SH-SY5Y (cell line): Measurements from ENCODE around the gene DIDO1.

Experiments used
- GATA2 ChIP-seq: IDR thresholded peaks from 2 replicates; pipeline ENCODE4 v1.6.1; 2011; ENCODE audit warnings: mild to moderate bottlenecking, low read depth, low read length
- GATA3 ChIP-seq: IDR thresholded peaks from 2 replicates; pipeline ENCODE4 v1.6.1; 2011; ENCODE audit warnings: low read depth, mild to moderate bottlenecking, low read length, moderate library complexity

The DIDO1 gene

DNA sequence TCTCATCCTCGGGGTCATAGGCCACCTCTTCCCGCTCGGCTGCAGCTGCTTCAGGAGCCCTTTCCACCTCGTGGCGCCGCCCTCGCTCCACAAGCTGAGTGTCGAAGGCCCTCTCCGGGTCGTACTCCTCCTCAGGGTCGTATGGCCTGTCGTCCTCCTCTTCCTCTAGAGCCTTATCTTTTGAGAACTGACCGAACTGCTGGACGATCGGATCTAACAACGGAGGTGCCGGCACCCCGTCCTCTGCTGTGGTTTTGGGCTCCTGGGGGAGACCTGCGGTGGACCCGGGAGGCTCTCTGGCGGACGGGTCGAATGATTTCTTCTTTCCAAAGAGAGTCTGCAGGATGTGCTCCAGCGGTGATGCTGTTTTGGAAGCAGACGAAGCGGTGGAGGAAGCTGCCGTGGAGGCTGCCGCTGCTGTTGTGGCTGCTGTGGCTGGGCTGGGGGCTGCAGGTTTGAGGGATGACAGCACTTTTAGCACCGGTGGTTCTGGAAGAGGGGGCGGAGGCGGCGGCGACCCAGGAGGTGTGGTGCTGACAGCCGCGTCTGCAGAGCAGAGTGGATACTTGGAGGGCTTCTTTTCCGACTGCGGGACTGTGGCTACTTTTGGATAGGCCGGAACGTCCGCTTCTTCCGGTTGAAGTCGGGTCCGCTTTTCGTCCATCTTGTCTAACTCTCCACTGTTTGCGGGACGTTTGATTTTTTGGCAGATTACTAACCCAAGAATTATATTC lies 44.5 kb downstream of the DIDO1 start:
- TF ChIP-seq GATA3: no peak

DNA sequence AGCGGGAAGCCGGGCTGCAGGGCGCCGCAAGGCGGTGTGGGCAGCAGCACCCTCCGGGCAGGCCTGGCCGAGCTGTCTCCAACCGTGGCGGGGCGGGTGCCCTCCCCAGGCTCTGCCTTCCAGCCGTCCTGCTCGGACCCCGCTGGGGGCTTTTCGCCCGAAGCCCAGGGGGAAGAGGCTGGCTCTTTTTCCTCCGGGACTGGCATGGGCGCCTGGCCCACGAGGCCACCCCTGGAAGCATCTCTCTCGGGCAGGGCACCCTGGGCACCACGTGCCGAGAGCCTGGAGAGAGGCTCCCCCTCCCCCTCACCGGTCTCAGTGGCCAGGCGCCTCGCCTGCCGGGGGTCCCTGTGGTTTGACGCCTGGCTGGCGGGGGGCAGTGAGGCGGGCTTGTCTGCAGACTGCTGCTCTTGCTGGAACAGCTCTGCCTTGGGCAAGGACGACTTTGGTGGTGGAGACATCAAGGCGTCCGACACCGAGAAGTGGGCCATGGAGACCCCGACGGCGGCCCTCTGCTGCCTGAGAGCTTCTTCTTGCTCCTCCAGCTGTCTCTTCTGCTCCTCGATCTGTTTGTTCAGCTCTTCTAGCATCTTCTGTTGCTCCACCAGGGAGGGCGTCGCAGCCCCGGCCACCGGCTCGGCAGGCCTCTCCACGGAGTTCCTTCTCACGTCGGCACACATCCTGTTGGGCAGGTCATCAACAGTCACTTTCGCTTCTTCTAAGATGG lies 45.2 kb downstream of the DIDO1 start:
- no peak for TF ChIP-seq GATA3
- no peak for TF ChIP-seq GATA2

GRCh38 chr20:62880147-62880934 lies 46.0 kb downstream of the DIDO1 start:
- TF ChIP-seq GATA3: no peak
- TF ChIP-seq GATA2: no peak

- TF ChIP-seq GATA2 (no peak), GATA3 (no peak)
These were observed 46.8 kb downstream of the DIDO1 start for GRCh38 chr20:62879275-62880146.

DNA sequence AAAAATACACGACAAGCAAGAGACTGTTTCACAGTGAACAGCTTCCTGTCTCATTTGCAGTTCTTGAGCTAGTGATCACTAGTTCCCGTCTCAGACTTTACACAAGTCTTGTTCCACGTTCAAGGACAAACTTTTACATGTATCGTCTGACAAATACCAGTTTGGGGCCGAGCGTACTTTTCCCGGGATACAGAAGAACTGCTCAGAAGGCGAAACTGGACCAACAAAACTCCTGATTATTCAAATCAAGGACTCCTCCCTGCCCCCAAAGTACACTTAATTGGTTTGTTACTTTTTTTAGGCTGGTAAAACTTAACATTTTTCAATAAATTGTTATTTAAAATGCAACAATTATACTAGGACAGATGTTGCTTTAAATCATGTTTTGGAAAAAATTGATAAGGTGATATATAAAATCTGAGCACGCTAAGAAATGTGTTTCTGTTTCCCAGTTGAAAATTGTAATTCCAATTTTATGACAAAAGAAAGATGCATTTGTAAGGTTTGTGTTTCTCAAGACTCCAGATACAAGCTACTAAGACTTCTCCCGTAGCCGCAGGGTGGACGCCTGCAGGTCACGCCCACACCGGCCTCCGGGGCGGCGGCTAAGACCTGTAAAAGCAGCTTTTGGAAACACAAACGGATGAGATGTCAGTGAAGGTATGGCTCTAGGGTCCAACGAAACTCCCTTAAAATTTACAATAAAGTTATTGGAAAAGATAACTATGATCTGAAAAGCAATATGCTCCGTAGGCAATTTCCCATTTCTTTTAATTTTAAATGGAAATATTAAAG lies 47.9 kb downstream of the DIDO1 start:
- no peak for TF ChIP-seq GATA3
- TF ChIP-seq GATA2: no peak

DNA sequence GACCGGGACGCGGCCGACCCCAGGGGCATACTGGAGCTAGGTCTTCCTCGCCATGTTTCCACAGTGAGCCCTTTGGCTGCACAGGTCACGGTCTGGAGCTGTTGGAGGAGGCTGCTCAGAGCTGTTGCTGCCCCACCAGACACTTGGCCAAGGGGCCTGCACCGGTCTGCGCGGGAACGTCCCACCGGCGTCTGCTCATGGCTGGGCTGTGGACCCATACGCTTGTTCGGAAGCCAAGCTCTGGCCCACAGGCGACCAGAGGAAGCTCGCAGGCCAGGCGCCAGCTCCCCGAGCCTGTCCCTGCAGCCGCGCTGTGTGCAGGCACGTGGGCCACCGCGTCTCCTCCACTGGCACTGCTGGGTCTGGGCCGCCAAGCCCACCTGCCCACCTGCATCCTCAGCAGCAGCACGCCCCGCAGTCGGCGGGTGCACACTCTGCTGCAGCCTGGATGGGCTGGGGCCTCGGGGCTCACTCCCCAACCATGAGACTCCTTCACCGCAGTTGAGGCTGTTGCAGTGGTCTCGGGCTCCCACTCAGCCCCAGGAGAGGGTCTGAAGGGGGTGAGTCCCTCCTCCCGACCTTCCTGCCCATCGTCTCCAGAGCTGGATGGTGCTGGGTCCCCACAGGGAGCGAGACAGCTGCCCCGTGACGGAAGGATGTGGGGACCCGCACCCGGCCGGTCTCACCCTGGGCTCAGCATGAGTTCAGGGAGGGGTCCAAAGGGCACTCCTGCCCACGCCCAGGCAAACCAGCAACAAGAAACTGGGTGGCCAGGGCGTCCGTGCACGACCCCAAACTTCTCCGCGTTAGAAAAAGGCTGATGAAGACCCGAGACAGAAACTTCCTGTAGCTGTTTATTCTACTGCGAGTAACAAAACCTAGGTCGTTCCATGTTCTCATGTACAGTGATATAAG lies 49.1 kb downstream of the DIDO1 start:
- TF ChIP-seq GATA3: no peak
- no peak for TF ChIP-seq GATA2

DNA sequence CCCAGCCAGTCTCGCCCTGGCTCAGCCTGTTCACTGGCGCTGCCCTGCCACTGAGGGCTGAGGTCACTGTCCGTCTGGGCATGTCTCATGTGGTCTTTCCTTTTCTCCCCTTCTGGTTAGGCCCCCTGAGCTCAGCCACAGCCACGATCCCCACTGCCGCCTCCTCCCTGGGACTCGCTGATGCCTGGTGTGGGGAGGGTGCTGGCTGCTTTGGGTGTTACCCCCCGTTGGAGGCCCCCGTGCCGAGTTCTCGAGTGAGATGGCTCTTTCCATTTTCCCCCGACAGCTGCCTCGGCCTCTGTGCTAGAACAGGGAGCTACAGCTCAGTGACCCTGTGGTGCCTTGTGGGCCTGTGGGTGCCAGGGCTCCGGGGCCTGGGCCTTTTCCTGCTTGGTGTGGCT lies 49.8 kb downstream of the DIDO1 start:
- TF ChIP-seq GATA2: no peak
- TF ChIP-seq GATA3: no peak

GRCh38 chr20:62875419-62876361 lies 50.6 kb downstream of the DIDO1 start:
- no peak for TF ChIP-seq GATA3
- TF ChIP-seq GATA2: no peak

DNA sequence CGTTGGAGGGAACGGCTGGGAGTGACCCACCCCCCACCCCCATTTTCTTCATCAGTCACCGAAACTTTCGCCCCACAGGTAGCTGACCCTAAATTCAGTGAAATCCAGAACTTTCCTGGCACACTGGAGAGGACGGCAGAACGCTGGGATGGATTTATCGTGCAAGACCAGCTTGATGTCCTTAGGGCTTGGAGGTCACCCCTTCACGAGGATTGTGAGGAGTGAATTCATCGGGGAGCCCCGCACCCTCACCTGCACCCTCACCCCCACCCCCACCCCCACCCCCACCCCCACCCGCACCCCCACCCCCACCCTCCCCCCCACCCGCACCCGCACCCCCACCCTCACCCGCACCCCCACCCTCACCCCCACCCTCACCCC lies 51.4 kb downstream of the DIDO1 start:
- no peak for TF ChIP-seq GATA2
- no peak for TF ChIP-seq GATA3

DNA sequence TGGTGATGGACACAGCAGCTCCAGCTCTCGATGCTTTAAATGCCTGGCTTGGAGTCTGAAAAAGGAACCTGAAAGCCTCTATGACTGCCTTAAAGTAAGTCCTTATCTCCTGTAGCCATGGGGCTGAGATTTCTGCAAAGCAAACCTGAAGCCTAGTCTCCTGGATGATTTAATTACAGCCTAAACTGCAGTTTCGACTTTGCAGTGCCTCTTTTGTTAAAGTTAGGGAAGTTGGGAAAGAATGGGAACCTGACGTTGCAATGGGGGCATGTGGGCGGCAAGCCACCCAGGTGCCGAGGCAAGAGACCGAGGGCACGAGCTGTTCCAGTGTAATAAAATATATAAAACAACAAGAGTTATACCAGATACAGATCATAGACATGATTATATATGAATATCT lies 53.0 kb downstream of the DIDO1 start:
- no peak for TF ChIP-seq GATA2
- no peak for TF ChIP-seq GATA3

GRCh38 chr20:62872862-62873261 lies 53.4 kb downstream of the DIDO1 start:
- TF ChIP-seq GATA3 (no peak), GATA2 (no peak)

DNA sequence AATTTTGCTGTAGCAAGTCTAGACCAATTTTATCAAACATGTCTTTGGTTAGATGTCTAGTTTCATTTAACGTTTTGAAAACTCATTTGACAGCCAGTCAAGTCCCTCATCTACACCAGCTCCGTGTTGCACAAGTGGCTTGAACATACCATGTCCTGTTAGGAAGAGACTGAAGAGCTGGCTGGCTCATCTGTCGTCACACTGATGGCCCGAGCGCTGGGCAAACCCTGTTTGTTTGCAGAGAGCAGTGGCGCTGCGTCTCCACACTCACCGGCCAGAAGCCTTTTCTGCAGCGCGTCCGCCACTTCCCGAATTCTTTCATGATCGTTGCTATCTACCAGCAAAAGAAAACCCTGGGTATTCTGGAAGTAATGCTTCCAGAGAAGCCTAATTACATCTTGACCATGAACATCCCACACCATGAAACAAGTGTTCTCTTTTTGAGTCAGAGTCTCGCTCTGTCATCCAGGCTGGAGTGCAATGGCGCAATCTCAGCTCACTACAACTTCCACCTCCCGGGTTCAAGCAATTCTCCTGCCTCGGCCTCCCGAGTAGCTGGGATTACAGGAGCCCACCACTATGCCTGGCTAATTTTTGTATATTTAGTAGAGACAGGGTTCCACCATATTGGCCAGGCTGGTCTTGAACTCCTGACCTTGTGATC lies 54.0 kb downstream of the DIDO1 start:
- TF ChIP-seq GATA2 (no peak), GATA3 (no peak)
